Peyer's patch (tissue), 4 donors: ENCODE measurements around the gene NRARP. TPM values are rescaled to one million over a fixed set of nuclear protein-coding genes. Genes with fewer than 3 reads are reported as not detected.

ENCODE experiments used
- DNase-seq, 3 donors: peaks; one replicate each; pipeline ENCODE4 v3.0.0-alpha.2; 2017 to 2019
- H3K27ac ChIP-seq, 4 donors: fragments of 200-600 bp; sonication (generic); one replicate each; pipeline ENCODE4 v1.5.1; 2016 to 2019
- H3K27me3 ChIP-seq, 2 donors: fragments of 200-600 bp; sonication (generic); one replicate each; pipeline ENCODE4 v1.5.1; 2019
- H3K36me3 ChIP-seq, 3 donors: fragments of 200-600 bp; sonication (generic); one replicate each; pipeline ENCODE4 v1.5.1; 2016 to 2019
- H3K4me1 ChIP-seq, 4 donors: fragments of 200-600 bp; sonication (generic); one replicate each; pipeline ENCODE4 v1.5.1; 2016 to 2019
- H3K4me3 ChIP-seq, 4 donors: fragments of 200-600 bp; sonication (generic); 1 replicate in 3 of 4; 2 replicates in 1 of 4; pipeline ENCODE4 v1.5.1; 2016 to 2019; ENCODE audit warnings: mild to moderate bottlenecking in 1 of 4
- H3K9me3 ChIP-seq, 4 donors: fragments of 200-600 bp; sonication (generic); one replicate each; pipeline ENCODE4 v1.5.1; 2016 to 2019; ENCODE audit warnings: mild to moderate bottlenecking in 1 of 4
- POLR2A ChIP-seq, 2 donors: fragments of 450-650 bp; IDR thresholded peaks; one replicate each; pipeline ENCODE4 v1.5.1; 2017; ENCODE audit warnings: antibody characterized with exemption in 2 of 2, mild to moderate bottlenecking in 2 of 2, moderate library complexity in 2 of 2
- total RNA-seq, 4 donors: library from RNA; depleted of rRNA; stranded (reverse); fragments of >200 nt; gene quantifications; one replicate each; pipeline ENCODE4 v1.1.0, GENCODE V29; 2016
- TF ChIP-seq, protein P1 (sequence below), 6 experiments: fragments of 450-650 bp in 4 of 6; fragments of 200-600 bp in 2 of 6; sonication (generic) in 1 of 6; IDR thresholded peaks; one replicate each; pipeline ENCODE4 v1.5.1; 2017 to 2019; ENCODE audit warnings: antibody characterized with exemption in 6 of 6, mild to moderate bottlenecking in 3 of 6, moderate library complexity in 1 of 6

NRARP gene
- total RNA-seq, 4 donors from 2014 or later = 35.3 to 56.1 (median 43.8) TPM

DNA sequence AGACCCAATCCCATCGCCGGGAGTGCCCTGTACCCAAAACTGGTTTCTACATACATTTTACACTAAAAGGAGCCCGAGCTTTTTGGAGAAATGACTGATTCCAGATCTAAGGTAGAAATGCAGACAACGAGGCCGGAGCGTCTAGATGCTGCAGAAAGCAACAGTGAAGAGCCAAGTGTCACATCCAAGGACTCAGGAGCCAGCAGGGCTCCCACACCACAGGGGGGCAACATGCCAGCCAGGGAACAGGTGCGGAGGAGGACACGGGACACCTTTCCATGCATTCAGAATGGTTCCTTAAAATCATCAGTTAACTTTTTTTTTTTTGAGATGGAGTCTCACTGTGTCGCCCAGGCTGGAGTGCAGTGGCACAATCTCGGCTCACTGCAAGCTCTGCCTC, 23.1 kb upstream of the NRARP start:
- no peak overlapping the region for H3K4me3 ChIP-seq
- H3K4me1 ChIP-seq = peaks cover 0 to 10% (median 0%) of the 10 kb centered on the region in 4 donors
- no peaks in the 10 kb centered on the region for H3K27me3 ChIP-seq
- TF ChIP-seq, protein P1, sequence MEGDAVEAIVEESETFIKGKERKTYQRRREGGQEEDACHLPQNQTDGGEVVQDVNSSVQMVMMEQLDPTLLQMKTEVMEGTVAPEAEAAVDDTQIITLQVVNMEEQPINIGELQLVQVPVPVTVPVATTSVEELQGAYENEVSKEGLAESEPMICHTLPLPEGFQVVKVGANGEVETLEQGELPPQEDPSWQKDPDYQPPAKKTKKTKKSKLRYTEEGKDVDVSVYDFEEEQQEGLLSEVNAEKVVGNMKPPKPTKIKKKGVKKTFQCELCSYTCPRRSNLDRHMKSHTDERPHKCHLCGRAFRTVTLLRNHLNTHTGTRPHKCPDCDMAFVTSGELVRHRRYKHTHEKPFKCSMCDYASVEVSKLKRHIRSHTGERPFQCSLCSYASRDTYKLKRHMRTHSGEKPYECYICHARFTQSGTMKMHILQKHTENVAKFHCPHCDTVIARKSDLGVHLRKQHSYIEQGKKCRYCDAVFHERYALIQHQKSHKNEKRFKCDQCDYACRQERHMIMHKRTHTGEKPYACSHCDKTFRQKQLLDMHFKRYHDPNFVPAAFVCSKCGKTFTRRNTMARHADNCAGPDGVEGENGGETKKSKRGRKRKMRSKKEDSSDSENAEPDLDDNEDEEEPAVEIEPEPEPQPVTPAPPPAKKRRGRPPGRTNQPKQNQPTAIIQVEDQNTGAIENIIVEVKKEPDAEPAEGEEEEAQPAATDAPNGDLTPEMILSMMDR (IDR thresholded peaks at IDR 0.05) = no peak
- TF ChIP-seq POLR2A (IDR thresholded peaks at IDR 0.05) = no peak
- H3K36me3 ChIP-seq = no peaks in the 10 kb centered on the region
- DNase-seq = peak in 2 of 3 donors; percentile 12 to 30
- no peaks in the 10 kb centered on the region for H3K9me3 ChIP-seq
- no peak overlapping the region for H3K27ac ChIP-seq

DNA sequence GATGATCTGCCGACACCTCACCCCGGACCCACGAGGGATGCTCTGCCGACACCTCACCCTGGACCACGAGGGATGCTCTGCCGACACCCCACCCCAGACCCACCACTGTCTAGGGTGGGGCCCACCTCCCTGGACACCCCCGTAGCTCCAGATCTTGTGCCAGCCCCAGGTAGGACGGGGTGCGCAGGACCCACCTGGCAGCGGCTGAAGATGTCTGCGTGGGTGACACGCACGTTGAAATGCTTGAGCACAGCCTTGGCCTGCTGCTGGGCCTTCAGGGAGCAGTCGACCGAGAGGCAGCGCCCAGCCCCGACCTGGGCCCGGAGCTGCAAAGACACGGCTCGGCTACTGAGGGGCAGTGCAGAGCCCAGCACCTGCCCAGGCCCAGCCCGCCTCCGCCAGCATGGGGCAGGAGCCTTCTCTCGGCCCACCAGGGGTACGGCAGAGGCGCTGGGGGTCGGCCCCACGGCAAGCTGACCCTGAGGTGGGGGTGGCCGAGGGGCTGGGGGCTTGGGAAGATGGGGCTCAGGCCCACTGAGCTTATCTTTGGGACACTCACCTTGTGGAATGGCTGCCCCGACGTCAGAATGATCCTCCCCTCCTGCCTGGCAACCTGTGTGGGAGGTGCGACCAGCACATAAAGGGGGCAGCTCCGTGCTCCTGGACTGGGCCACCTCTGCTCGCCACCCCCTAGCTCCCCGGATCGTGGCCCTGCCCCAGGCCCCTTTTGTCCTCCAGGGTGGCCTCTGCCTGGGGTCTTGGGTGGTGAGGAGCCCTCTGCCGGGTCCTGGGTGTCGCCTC, 21.7 kb upstream of the NRARP start:
- Histone ChIP-seq H3K4me1 (peaks cover 0 to 11% (median 0%) of the 10 kb centered on the region in 4 donors), H3K36me3 (no peaks in the 10 kb centered on the region), H3K27me3 (no peaks in the 10 kb centered on the region), H3K4me3 (no peak overlapping the region), H3K27ac (no peak overlapping the region), H3K9me3 (no peaks in the 10 kb centered on the region)
- peak in 1 of 3 donors; percentile 43 for DNase-seq
- TF ChIP-seq, protein P1 (IDR thresholded peaks at IDR 0.05) = no peak
- no peak for TF ChIP-seq POLR2A (IDR thresholded peaks at IDR 0.05)

DNA sequence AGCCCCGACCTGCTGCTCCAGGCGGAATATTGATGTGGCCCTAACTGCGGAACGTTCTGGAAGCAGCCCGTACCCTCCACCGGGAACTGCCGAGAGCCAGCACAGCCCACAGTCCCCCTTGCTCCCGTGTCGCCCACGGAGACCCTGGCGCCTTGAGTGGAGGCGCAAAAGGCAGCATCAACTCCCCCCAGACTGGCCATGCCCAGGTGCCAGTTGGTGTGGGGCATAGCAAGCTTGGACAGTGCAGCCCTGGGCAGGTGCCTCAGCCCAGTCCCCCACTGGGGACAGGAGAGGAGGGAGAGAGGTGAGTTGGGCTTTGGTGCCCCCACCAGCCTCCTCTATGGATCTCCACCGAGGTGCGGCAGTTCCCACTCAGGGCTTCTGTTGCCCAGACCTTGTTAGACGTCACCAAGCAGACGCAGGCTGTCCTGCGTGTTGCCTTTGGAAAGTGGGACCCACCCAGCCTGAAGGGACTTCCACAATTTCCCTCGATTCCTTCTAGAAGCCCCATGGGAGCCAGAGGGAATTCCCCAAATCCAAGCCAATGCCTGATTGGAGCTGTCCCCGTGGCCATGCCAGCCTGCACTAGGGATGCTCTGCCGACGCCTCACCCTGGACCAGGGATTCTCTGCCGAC, 19.8 kb upstream of the NRARP start:
- peaks cover 0 to 11% (median 0%) of the 10 kb centered on the region in 4 donors for H3K4me1 ChIP-seq
- H3K4me3 ChIP-seq = no peak overlapping the region
- no peaks in the 10 kb centered on the region for H3K27me3 ChIP-seq
- peak in 1 of 3 donors; percentile 37 for DNase-seq
- no peaks in the 10 kb centered on the region for H3K36me3 ChIP-seq
- H3K27ac ChIP-seq = no peak overlapping the region
- no peaks in the 10 kb centered on the region for H3K9me3 ChIP-seq
- no peak for TF ChIP-seq POLR2A (IDR thresholded peaks at IDR 0.05)
- TF ChIP-seq, protein P1 (IDR thresholded peaks at IDR 0.05) = no peak

DNA sequence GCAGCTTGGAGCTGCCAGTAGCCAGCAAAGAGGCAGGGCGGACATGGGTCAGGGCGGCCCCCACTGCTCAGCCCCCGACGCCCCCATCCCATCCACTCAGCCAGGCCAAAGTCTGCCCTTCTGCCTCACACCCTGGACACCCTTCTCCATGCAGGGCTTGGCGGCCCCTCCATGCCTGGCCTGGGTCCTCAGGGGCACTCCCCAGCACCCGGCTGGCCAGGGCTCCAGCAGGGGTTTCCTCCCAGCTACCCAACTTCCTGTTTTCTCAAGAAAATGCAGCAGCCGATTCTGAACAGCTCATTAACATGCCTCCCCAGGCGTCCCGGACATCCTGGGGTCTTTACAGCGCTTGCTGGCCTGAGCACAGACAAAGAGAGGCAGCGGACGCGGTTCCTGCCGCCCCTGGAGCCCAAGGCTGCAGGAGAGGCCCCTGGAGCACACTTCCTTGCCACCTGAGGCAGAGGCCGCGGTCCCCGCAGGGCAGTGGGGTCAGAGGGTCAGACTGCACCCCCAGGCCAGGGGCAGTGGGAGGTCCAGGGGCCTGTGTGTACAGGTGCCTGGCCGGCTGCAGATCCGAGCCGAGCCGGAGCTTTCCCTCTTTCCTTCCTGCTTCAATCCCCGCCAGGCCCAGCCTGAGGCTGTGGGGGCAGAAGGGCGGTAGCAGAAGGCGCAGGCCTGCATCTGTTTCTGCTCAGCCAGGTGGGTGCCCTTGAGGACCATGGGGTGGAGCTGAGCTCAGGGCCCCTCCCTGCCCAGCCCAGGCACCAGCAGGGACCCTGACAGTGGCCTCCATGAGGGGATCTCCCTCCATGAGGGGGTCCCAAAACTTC, 18.7 kb upstream of the NRARP start:
- Histone ChIP-seq H3K4me1 (peaks cover 0 to 21% (median 8%) of the 10 kb centered on the region in 4 donors), H3K27ac (peak overlapping the region in 1 of 4 donors; percentile 64), H3K4me3 (peak overlapping the region in 1 of 4 donors; percentile 24), H3K27me3 (no peaks in the 10 kb centered on the region), H3K9me3 (no peaks in the 10 kb centered on the region), H3K36me3 (no peaks in the 10 kb centered on the region)
- TF ChIP-seq POLR2A (IDR thresholded peaks at IDR 0.05) = no peak
- TF ChIP-seq, protein P1 (IDR thresholded peaks at IDR 0.05) = no peak
- peak in 2 of 3 donors; percentile 72 to 80 for DNase-seq

DNA sequence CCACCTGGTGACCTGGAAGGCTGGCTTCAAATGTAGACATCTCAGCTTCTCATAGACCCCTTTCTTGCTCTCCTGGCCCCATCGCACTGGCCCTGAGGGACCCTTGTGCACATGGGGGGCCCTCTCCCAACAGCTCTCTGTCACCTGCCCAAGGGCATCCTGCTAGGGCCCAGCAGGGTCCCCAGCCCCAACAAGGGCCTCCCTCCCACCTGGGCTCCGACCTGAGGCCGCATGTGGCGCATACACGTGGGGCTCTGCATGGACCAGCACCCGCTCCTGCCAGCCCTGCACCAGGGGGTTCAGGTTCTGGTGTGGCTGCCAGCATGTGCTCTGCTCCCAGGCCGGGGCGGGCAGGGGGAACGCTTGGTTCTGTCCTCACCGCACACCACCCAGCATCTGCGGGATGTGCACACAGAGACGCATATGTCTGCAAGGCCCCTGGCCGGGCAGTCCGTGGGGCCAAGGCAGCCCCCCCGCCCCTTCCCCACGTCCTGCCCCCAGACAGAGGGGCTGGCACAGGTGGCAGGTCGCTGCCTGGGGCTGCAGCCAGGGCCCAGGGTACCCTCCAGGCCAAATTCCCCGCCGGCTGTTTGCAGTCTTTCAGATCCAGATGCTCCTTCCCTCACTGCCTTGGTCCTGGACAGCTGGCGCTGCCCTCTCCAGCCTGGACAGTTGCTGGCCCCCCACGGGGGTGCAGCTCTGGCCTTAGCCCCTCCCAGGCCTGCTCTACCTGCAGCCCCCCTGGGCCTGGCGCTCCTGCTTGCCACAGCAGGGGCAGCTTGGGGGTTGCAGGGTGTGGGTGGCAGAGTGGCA, 17.9 kb upstream of the NRARP start:
- H3K9me3 ChIP-seq = no peaks in the 10 kb centered on the region
- peak overlapping the region in 1 of 4 donors; percentile 64 for H3K27ac ChIP-seq
- TF ChIP-seq, protein P1 (IDR thresholded peaks at IDR 0.05) = no peak
- TF ChIP-seq POLR2A (IDR thresholded peaks at IDR 0.05) = no peak
- no peaks in the 10 kb centered on the region for H3K27me3 ChIP-seq
- H3K36me3 ChIP-seq = no peaks in the 10 kb centered on the region
- peaks cover 0 to 23% (median 13%) of the 10 kb centered on the region in 4 donors for H3K4me1 ChIP-seq
- peak overlapping the region in 1 of 4 donors; percentile 24 for H3K4me3 ChIP-seq
- DNase-seq = peak in 1 of 3 donors; percentile 43
